ENCODE results near the gene PGP. TPM values are rescaled to one million over a fixed set of nuclear protein-coding genes. Genes with fewer than 3 reads are reported as not detected.

Gene PGP
- total RNA-seq, 1 donor from 2014 or later: 13.3 TPM

DNA sequence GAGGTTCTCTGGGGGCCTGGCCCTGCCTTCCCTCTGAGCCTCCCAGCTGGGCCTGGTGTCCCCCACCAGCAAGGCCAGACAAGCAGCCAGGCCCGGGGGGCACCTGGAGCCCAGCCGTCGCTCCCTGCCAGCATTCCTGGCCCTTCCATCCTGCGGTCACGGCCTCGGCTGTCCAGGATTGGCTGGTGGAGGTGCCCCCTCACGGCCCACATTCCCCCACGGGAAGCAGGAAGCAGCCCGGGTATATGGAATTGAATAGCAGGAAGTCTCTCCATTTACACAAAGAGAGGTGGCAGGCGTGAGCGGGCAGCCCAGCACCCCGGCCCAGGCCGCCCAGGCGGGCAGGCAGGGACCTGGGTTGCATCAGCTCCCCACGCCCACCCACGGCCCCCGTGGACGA, 44.6 kb downstream of the PGP start:
- Histone ChIP-seq H3K27me3 (ENCODE audit: low read depth) (no peaks in the 10 kb centered on the region), H3K36me3 (peaks cover 85% of the 10 kb centered on the region), H3K4me3 (peak overlapping the region; percentile 55), H3K27ac (peak overlapping the region; percentile 81), H3K4me1 (peaks cover 5% of the 10 kb centered on the region), H3K9me3 (no peaks in the 10 kb centered on the region)
- DNase-seq (no peak), ATAC-seq (peak; percentile 27 to 45)
- intact Hi-C loops (cut with DNase I): no loop called here
- TF ChIP-seq, protein P1, sequence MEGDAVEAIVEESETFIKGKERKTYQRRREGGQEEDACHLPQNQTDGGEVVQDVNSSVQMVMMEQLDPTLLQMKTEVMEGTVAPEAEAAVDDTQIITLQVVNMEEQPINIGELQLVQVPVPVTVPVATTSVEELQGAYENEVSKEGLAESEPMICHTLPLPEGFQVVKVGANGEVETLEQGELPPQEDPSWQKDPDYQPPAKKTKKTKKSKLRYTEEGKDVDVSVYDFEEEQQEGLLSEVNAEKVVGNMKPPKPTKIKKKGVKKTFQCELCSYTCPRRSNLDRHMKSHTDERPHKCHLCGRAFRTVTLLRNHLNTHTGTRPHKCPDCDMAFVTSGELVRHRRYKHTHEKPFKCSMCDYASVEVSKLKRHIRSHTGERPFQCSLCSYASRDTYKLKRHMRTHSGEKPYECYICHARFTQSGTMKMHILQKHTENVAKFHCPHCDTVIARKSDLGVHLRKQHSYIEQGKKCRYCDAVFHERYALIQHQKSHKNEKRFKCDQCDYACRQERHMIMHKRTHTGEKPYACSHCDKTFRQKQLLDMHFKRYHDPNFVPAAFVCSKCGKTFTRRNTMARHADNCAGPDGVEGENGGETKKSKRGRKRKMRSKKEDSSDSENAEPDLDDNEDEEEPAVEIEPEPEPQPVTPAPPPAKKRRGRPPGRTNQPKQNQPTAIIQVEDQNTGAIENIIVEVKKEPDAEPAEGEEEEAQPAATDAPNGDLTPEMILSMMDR (IDR thresholded peaks at IDR 0.05): no peak

DNA sequence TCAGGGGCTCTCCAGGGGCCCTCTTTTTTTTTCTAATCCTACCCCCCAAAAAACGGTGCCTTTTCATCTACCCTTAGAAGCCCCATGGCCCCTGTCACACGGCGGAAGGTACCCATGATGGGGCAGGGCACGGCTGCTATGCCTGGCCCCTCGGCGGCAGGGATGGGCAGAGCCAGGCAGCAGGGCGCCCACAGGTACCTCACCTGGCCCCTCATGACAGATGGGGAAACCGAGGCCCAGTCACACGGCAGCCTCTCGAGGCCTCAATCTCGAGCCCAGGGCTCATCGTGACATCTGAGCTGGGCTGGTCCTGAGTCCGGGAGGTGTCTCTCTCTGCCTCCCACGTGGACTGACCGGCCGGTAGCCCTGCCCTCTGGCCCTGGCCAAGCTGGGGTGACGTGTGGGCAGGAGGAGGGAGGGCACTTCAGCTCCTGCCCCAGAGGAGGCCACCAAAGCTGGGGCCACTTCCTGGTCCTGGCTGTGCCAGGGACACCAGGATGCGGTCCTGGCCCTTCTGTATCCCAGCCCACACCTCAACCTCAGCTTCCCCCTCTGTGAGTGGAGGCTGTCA, 47.5 kb downstream of the PGP start:
- Histone ChIP-seq H3K27ac (no peak overlapping the region), H3K4me3 (no peak overlapping the region), H3K36me3 (peaks cover 60% of the 10 kb centered on the region), H3K27me3 (ENCODE audit: low read depth) (no peaks in the 10 kb centered on the region), H3K9me3 (no peaks in the 10 kb centered on the region), H3K4me1 (peaks cover 5% of the 10 kb centered on the region)
- ATAC-seq (no peak), DNase-seq (no peak)
- TF ChIP-seq, protein P1 (IDR thresholded peaks at IDR 0.05): no peak
- intact Hi-C loops (cut with DNase I): no loop called here

DNA sequence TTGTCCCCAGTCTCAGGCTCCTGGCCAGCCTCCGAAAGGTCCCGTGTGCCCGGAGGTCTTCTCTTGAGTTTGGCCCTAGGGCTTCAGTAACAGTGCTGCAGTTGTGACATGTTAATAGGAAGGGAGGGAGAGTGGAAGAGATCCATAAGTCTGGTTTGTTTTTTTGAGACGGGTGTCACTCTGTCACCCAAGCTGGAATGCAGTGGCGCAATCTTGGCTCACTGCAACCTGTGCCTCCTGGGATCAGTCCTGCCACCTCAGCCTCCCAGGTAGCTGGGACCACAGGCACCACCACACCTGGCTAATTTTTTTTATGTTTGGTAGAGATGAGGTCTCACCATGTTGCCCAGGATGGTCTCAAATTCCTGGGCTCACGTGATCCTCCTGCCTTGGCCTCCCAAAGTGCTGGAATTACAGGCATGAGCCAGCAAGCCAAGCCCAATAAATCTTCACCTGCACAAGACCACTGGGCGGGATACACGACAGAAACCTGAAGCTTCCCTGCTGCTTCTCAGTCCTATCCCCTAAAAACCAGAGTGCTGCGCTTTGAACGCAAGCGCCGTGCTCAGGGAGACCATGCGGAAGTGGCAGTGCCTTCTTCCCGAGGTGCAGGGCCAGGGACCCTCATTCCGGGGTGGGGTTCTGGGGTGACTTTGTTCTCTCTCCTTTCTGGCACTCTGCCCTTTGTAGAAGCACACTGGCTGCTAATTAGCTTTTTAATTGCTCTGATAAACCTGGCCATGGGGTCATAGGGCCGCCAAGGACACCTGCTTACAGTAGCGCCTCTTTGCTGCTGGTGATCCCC, 48.2 kb downstream of the PGP start:
- H3K4me3 ChIP-seq: no peak overlapping the region
- H3K9me3 ChIP-seq: no peaks in the 10 kb centered on the region
- peaks cover 53% of the 10 kb centered on the region for H3K36me3 ChIP-seq
- no peak for ATAC-seq
- no peak for DNase-seq
- peaks cover 11% of the 10 kb centered on the region for H3K4me1 ChIP-seq
- TF ChIP-seq, protein P1 (IDR thresholded peaks at IDR 0.05): no peak
- intact Hi-C loops (cut with DNase I): no loop called here
- H3K27ac ChIP-seq: no peak overlapping the region
- H3K27me3 ChIP-seq (ENCODE audit: low read depth): no peaks in the 10 kb centered on the region

DNA sequence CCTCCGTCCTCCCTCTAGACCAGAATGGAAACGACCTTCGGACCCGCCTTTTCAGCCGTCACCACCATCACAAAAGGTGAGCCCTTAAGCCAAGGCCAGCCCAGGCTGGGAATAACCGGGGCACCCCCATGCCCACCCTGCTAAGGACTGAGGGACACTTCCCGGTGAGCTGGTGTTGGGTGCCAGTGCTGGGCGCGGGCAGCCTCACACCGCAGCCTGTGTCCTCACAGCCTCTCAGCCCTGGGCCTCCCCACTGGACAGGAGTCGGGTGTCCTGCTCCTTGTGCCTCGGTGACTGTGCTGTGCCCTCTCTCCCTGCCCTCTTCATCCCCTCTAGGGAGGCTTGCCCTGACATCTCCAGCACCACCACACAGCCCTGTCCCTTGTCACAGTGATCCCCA, 48.8 kb downstream of the PGP start:
- no peaks in the 10 kb centered on the region for H3K27me3 ChIP-seq (ENCODE audit: low read depth)
- H3K27ac ChIP-seq: no peak overlapping the region
- peaks cover 48% of the 10 kb centered on the region for H3K36me3 ChIP-seq
- H3K9me3 ChIP-seq: no peaks in the 10 kb centered on the region
- no peak overlapping the region for H3K4me3 ChIP-seq
- TF ChIP-seq, protein P1 (IDR thresholded peaks at IDR 0.05): no peak
- peaks cover 15% of the 10 kb centered on the region for H3K4me1 ChIP-seq
- no peak for ATAC-seq
- intact Hi-C loops (cut with DNase I): no loop called here
- DNase-seq: no peak

DNA sequence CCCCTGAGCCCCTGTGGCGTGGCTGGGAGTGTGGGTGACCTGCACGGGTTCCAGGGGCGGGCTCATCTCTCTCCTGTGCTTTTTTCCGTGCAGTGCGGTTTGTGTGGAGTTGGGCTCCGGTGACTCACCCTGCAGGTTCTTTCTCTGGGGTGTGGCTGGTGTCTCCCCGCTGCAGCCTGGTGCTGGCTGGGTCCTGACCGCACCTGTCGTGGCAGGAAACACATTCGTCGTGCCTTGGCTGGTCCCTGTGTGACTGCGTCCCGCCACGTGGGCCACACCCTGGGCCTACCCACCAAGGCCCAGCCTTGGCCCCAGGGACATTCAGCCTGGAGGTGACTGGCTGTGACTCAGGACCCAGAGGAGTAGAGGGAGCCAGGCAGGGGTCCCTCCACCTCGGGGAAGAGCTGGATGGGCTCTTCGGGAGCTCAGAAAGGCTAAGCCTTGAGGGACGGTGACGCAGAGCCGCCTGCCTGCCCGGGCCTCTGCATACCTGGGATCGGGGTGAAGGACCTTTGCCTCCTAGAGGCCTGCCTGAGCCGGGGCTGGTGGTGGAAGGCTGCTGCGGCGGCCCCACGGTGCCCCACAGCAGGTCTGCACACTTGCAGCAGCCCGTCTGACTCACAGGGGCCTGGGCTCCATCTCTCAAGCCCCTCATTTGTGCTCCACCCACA, 51.3 kb downstream of the PGP start:
- no peaks in the 10 kb centered on the region for H3K9me3 ChIP-seq
- ATAC-seq (no peak), DNase-seq (no peak)
- no peak overlapping the region for H3K27ac ChIP-seq
- H3K4me1 ChIP-seq: peaks cover 33% of the 10 kb centered on the region
- H3K36me3 ChIP-seq: peaks cover 30% of the 10 kb centered on the region
- no peaks in the 10 kb centered on the region for H3K27me3 ChIP-seq (ENCODE audit: low read depth)
- no peak overlapping the region for H3K4me3 ChIP-seq
- TF ChIP-seq, protein P1 (IDR thresholded peaks at IDR 0.05): no peak
- intact Hi-C loops (cut with DNase I): no loop called here
